NOMO-1 (cell line): ENCODE data around the gene ELOA.
A peak's percentile ranks its signal among the peaks of the same experiment; 100 is the strongest.
"Not testable (repeated sequence)": the region's sequence is repeated elsewhere in the genome, so short reads cannot be mapped to it uniquely, and the experiment has no call there.

Experiments
- DNase-seq, 2 experiments: peaks; one replicate each; lab custom pipeline; 2025; ENCODE audit not compliant: unreplicated experiment in 2 of 2; lab: John Stamatoyannopoulos, UW

The ELOA gene

DNA sequence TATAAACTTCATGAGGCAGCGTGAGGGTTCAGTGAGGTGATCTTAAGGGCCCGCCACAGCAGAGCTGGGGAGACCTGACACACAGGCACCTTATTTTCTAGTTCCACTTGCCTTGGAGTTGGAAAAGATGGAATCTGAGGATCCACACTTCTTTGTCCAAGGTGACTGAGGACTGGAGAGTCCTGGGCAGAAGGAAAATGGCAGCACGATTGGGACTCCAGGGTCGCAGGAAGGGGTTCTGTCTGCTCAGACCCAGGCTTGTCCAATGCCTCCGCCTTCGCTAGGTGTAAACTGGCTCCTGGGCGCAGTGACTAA is 55.9 kb downstream of the ELOA start:
- no peak for DNase-seq

DNA sequence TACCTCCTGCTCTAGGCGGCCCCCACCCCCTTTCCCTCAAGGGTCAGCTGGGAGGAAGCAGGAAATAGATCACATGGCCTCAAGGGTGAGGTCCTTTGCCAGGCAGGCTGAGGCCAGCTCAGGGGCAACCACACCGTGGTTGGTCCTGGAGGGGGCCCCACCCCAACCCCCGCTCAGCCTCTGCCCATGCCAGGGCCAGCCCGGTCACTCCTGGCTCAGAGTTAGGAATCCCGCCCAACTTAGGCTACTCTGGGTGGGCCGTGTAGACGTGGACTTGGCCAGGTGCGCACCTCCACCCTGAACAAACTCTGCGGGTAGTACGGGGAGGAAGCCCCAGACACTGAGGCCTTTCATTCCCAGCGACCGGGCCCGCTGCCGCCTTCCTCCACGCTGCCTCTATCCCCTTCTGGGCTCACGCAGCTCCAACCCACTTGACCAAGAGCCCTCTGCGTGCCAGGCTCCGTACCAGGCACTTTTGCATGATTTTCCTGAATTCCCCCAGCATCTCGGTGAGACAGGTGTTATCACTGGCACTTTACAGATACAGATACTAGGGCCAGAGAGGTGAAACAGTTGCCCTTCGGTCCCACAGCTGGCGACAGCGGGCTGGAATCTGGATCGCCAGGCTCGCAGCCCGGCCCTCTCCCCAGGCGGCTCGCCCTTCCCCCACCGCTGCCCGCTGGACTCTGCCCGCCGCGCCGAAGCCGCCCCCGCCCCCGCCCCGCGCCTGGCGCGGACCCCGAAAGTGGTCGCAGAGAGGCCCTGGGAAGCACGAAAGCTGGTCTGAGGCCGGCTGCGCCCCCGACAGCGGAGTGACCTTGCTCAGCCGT is 56.5 kb downstream of the ELOA start:
- DNase-seq: peak; percentile 75 to 82

DNA sequence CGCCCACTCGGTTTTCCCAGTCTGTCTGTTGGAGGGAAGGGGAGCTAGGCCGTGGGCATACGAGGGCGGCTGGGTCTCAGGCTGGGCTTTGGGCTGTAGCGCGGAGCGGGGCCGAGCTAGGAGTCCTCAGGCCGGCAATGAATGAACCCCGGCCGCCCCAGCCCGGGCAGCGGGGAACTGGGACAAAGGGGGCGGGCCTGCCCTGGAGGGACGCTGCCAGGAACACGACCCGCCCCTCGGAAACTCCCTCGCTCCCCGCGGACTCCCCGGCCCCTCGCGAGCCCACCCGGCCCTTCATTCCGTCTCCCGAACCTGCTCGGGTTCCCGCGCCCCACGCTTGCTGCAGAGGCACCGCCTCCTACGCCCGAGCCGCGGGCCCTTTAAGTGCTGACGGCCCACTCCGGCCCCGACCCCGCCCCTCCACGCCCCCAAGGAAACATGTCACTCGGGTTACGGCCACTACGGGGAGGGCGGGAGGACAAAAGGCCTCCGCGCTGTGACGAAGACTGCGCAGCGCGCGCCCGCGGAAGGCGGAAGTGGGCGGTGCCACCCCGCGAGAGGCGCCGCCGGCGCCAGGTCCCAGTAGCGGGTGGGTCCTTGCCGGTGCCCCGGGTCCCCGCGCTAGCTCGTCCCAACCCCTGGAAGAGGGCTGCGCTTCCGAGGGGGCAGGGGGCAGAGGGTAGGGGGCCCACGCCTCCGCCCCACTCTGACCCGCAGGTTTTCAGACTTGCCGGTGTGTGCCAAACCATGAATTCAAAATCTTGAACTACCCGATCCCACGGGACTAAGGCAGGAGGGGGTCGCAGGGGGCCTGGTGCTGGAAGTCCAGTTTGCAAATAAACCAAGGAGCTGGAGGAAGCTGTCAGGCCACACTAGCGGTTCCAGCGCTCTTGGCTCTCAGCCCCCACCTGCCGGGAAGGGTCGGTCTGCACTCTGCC is 57.4 kb downstream of the ELOA start, which contains the start of gene GALE:
GALE (minus strand) TSS at position 355 of the 938 bp plus-strand sequence. CDS start 1,747 bp downstream, outside the sequence.
- DNase-seq: peak; percentile 87 to 98

DNA sequence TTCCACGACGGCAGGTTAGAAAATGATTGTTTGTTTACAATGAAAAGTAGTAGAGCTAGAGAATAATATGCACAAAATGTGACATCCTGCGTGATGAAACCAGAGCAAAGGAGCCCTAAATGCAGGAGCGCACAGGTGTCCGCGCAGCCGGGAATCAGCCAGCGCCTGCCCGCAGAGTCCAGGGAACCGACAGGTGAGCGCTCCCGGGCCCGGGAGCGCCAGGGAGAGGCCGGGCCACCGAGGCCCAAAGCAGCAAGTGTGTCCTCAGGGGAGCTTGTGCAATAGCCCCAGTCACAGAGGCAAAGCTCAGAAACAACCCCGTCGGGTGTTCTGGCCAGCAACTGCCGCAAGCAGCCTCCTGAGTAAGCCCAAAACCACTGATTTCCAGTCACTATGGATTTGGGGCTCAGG is 58.1 kb downstream of the ELOA start:
- no peak for DNase-seq

DNA sequence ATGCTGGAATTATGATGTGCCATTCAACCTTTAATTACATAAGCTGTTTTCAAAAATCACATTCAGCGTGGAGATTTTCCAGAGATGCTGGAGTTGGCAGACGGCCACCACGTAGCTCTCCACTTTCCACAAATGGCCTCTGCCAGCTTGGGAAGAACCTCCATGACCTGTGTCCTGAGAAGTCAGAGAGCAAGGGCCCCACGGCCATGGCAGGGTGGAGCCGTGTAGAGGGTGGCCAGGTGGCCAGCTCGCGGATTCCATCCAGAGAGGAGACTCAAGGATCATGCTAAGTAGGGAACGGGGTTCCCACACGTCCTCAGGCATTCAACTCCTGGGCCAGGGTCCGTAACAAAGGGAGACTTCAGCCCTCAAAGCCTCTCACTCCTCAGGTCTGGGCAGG is 58.6 kb downstream of the ELOA start:
- no peak for DNase-seq

GRCh38 chr1:23802809-23803342 is 59.6 kb downstream of the ELOA start:
- not testable (repeated sequence) for DNase-seq

DNA sequence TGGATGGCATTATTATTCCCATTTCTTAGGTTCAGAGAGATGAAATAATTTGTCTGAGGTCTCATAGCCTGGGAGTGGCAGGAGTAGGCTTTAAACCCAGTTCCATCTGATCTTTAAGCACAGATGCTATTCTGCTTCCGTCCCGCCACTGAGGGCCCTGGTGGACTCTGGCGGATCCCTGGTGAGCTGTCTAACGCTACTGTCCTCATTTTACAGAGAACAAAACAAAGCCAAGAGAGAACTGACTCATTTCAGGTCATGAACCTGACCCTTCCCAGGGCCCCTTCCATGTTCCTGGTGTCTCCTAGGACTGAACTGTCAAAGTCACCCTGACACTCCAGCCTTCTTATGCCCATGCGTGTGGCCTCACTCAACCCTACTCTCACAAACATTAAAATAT is 60.4 kb downstream of the ELOA start:
- no peak for DNase-seq

GRCh38 chr1:23804183-23804835 is 61.0 kb downstream of the ELOA start:
- peak; percentile 57 to 80 for DNase-seq

- DNase-seq: no peak
These were observed 61.8 kb downstream of the ELOA start for GRCh38 chr1:23805025-23805424.

DNA sequence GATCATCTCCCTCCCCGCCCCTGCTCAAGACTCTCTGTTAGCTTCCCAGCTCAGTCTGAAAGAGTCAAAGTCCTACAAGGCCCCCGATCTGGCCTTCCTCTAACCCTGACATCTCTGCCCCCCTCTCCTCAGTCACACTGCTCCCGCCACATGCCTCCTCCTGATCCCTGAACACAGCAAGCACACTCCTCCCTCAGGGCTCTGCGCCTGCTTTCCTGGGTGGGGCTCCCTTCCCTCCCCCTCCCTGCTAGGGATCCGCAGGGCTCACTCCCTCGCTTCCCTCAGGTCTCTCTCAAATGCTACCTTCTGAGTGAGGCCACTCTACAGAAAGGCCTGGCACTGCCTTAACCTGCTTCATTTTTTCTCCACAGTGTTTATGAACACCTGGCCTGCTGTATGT is 63.0 kb downstream of the ELOA start:
- DNase-seq: no peak

DNA sequence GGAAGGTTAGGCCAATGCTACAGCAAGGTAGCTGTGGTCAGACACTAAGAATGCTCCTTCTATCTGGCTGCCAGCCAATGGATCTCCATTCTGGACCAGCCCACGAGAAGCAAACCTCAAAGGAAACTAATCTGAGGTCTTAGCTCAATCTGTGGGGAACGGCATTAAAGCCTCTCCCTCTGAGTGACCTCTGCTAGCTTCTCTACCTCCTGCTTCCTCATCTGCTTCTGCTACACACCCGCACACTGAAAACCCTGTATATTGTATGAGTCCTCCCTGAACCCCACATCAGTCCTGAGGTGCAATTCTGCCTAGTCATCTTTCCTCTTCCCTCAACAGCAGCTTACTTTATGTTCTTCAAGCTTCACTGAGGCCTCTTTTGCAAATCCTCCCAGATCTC is 64.2 kb downstream of the ELOA start:
- DNase-seq: peak; percentile 79 to 88

DNA sequence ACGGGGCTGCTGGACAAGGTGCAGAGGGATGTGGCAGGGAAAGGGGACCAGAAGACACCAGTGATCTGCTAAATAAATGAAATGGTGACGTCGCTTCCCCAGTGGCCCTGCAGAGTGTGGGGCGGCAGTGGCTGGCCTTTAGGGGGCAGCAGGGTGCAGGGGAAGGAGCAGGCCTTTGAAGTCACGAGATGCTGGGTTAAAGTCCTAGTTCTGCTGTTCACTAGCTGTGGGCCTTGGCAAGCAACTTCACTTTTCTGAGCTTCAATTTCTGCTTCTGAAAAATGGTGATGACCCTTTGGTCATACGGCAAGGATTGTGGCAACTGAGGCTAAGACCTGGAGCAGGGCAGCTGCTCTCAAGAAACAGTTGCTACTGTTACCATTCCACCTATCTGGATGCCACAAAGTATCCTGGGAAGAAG is 66.5 kb downstream of the ELOA start:
- peak; percentile 95 to 96 for DNase-seq

DNA sequence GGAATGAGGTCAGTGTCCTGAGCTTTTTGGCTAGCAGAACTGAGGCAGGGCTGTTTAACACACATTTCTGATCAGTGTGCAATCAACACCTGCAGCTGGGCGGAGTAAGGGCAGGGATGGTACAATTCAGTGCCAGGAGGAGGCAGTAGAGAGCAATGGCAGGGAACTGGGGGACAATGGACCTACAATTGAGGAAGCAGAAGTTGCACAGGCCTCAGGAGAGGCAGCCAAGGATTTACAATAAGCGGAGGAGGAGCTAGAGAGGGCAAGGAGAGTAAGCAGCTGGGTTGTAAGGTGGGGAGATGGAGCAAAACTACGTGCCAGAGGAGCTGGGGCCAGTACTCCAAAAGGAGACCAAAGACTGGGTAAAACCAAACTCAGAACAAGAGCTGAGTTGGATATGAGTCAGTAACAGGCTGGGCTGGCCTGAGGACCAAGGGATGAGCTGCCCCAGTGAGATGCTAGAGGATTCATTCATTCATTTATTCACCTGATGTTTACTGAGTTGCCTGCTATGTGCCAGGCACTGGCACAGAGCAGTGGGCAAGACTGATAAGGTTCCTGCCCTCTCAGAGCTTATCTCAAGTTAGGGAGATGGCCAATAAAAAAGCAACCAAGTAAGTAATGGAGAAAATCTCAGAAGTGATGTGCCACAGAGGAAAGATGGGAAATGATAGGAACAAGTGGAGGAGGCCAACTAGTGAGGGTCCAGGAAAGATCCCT is 67.7 kb downstream of the ELOA start:
- DNase-seq: peak; percentile 88 to 93
